ENCODE measurements around the gene LILRB4.
"Not testable (repeated sequence)": the region's sequence is repeated elsewhere in the genome, so short reads cannot be mapped to it uniquely, and the experiment has no call there.

LILRB4 gene

GRCh38 chr19:54691582-54692297 is 29.0 kb downstream of the LILRB4 start:
- in situ Hi-C loops (cut with HindIII; ENCODE audit: low sequenced_read_pairs): no loop called here

- in situ Hi-C loops (cut with HindIII; ENCODE audit: low sequenced_read_pairs): no loop called here
Measured at GRCh38 chr19:54692298-54692615, 29.5 kb downstream of the LILRB4 start.

GRCh38 chr19:54694648-54695047 is 31.9 kb downstream of the LILRB4 start:
- in situ Hi-C loops (cut with HindIII; ENCODE audit: low sequenced_read_pairs): no loop called here

- in situ Hi-C loops (cut with HindIII; ENCODE audit: low sequenced_read_pairs): no loop called here
Measured at GRCh38 chr19:54696117-54696548, 33.3 kb downstream of the LILRB4 start.

GRCh38 chr19:54696766-54697165 is 34.0 kb downstream of the LILRB4 start:
- in situ Hi-C loops (cut with HindIII; ENCODE audit: low sequenced_read_pairs): no loop called here

- in situ Hi-C loops (cut with HindIII; ENCODE audit: low sequenced_read_pairs): not testable (repeated sequence)
Measured at GRCh38 chr19:54697716-54698115, 34.9 kb downstream of the LILRB4 start.

- in situ Hi-C loops (cut with HindIII; ENCODE audit: low sequenced_read_pairs): no loop called here
Measured at GRCh38 chr19:54704928-54705327, 42.1 kb downstream of the LILRB4 start.

- in situ Hi-C loops (cut with HindIII; ENCODE audit: low sequenced_read_pairs): no loop called here
Measured at GRCh38 chr19:54707962-54708361, 45.2 kb downstream of the LILRB4 start.

- in situ Hi-C loops (cut with HindIII; ENCODE audit: low sequenced_read_pairs): no loop called here
Measured at GRCh38 chr19:54708781-54709180, 46.0 kb downstream of the LILRB4 start.

- in situ Hi-C loops (cut with HindIII; ENCODE audit: low sequenced_read_pairs): no loop called here
Measured at GRCh38 chr19:54709212-54709948, 46.6 kb downstream of the LILRB4 start.

GRCh38 chr19:54709956-54710355 is 47.2 kb downstream of the LILRB4 start:
- in situ Hi-C loops (cut with HindIII; ENCODE audit: low sequenced_read_pairs): not testable (repeated sequence)
